ENCODE results near the gene HCFC1R1.

Gene HCFC1R1

DNA sequence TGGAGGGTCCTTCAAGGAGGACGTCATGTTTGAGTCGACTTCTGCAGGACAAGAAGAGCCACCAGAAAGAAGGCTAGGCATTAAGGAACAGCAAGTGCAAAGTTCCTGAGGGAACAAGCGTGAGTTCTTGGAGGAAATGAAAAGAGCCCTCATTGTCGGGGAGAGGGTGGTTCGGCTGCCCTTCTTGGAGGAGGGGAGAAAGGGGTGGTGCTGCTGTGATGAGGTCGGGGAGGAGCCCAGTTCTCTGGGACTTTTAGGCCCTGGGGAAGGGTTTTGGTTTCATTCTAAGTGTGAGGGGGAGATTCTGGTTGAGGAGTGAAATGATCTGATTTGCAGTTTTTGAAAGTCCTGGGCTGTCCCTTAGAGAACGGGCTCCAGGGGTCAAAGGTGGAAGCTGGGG, 8.9 kb upstream of the HCFC1R1 start:
- no peak for DNase-seq

- no peak for DNase-seq
Measured at GRCh38 chr16:3030222-3031212, 6.8 kb upstream of the HCFC1R1 start.

DNA sequence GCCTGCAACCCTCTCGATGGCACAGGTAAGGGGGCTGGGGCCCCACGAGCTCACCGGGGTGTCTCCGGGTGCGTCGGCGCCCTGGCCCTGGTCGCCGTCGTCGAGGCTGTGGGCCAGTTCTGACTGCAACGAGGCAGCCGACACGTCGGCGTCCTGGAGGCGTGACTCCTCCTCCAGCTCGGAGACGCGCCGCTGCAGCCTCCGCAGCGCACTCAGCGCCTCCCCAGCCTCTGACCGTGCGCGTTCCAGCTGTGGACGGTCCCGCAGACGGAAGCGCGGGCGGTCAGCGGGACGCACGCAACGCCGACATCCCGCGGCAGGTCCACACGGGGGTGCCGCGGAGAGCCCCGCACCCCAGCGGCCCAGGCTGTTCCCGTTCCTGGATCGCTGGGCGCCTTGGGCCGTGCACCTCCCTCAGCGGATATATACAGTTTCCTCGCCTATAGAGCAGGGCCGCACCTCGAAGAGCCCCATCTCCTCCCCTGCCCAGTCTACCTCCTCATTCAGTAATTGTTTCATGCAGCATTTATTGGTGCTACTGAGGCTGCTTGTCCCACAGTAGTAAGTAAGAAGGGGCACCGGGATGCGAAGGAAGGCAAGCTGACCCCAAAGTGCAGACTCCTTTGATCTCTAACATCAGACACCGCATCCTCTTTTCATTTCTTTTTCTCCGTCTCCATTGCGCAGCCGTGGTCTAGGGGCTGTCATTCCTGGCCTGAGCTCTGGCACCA, 5.9 kb upstream of the HCFC1R1 start:
- DNase-seq, result no peak

- DNase-seq, result no peak
Measured at GRCh38 chr16:3028716-3029319, 5.1 kb upstream of the HCFC1R1 start.

GRCh38 chr16:3027983-3028715, 4.4 kb upstream of the HCFC1R1 start:
- DNase-seq, result peak; percentile 43

GRCh38 chr16:3027489-3027795, 3.7 kb upstream of the HCFC1R1 start:
- DNase-seq, result no peak

DNA sequence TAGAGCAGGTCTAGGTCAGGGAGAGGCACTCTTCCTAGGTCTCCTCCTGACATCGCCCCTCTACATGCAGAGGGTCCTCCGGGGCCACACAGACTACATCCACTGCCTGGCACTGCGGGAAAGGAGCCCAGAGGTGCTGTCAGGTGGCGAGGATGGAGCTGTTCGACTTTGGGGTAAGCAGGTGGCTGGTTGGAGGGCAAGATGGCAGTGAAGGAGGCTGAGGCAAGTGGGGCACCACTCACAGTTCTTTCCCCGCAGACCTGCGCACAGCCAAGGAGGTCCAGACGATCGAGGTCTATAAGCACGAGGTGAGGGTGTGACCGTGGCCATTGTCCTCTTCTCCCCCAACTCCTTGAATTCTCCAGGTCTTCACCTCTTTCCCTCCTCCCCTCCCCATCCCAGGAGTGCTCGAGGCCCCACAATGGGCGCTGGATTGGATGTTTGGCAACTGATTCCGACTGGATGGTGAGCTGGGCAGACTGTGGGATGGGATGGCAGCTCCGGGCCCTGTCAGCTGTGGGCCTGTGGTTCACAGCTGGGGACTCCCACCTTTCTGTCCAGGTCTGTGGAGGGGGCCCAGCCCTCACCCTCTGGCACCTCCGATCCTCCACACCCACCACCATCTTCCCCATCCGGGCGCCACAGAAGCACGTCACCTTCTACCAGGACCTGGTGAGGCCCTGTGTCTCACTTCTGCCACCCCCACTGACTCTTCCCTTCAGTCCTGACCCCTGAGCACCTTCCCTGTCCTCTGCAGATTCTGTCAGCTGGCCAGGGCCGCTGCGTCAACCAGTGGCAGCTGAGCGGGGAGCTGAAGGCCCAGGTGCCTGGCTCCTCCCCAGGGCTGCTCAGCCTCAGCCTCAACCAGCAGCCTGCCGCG, 3.1 kb upstream of the HCFC1R1 start:
- DNase-seq, result no peak

- no peak for DNase-seq
Measured at GRCh38 chr16:3026003-3026378, 2.2 kb upstream of the HCFC1R1 start.

DNA sequence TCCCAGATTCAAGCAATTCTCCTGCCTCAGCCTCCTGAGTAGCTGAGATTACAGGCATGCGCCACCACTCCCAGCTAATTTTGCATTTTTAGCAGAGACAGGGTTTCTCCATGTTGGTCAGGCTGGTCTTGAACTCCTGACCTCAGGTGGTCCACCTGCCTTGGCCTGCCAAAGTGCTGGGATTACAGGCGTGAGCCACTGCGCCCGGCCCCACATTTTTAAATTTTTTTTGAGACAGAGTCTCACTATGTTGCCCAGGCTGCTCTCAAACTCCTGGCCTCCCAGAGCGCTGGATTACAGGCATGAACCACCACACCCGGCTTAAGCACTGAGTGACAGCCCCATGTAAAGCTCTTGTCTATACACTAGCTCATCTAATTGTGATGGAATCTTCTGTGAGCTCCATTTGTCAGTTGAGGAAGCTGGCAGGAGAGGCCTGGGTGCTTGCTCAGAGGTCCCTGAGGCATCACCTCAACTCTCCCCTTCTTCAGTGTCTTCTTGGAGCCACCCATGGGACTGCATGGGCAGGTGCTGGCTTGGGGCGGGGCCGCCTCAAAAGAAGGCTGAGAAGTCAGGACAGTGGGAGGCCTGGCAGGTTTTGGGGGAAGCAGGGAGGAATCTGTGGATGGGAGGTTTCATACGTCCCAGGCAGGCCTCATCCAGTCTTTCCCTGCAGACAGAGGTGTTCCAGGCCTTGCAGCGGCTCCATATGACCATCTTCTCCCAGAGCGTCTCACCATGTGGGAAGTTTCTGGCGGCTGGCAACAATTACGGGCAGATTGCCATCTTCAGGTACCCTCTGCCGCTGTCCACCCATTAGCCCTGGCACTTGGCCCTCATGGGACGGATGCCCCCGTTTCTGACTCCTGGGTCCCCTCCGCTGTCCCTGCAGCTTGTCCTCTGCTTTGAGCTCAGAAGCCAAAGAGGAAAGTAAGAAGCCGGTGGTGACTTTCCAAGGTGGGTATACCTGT, 1.6 kb upstream of the HCFC1R1 start:
- no peak for DNase-seq

DNA sequence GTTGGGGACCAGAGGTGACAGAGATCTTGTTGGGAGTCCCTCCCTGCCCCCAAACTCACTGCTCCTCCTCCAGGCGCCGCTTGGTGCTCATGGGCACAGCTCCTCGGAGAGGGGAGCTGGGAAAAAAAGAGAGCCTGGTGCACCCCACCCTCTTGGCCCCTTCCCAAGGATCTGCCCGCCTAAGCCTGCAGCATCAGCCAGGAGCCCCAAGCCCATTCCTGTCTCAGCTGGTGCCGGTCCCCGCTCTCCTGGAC, 400 bp downstream of the HCFC1R1 start:
- DNase-seq, result peak; percentile 12

- DNase-seq, result no peak
Measured at GRCh38 chr16:3022684-3023414, 893 bp downstream of the HCFC1R1 start.

GRCh38 chr16:3022208-3022683, 1.5 kb downstream of the HCFC1R1 start:
- no peak for DNase-seq

- no peak for DNase-seq
Measured at GRCh38 chr16:3021449-3022207, 2.1 kb downstream of the HCFC1R1 start.

- no peak for DNase-seq
Measured at GRCh38 chr16:3020604-3021448, 2.9 kb downstream of the HCFC1R1 start.

GRCh38 chr16:3020247-3020603, 3.5 kb downstream of the HCFC1R1 start, which contains the start of gene TNFRSF12A:
Gene TNFRSF12A (plus strand): TSS chr16:3020368. CDS start chr16:3020398, 30 bp downstream.
- peak; percentile 28 for DNase-seq

DNA sequence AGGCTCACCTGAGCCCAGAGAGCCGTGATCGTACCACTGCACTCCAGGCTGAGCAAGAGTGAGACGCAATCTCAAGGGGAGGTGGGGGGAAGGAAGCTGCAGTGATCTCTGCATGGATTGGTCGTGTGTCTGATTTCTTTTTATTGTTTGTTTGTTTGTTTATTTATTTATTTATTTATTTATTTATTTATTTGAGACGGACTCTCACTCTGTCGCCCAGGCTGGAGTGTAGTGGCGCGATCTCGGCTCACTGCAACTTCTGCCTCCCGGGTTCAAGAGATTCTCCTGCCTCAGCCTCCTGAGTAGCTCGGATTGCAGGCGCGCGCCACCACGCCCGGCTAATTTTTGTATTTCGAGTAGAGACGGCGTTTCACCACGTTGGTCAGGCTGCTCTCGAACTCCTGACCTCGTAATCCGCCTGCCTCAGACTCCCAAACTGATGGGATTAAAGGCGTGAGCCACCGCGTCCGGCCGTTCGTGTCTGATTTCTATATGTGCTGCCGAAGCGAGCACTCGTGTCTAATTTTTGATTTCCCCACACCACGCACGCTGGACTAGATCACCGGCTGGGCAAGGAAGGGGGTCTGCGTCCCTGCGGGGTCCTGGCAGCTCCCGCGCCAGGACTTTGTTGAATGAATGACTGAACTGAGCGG, 4.0 kb downstream of the HCFC1R1 start:
- no peak for DNase-seq

GRCh38 chr16:3017794-3018506, 5.8 kb downstream of the HCFC1R1 start, which contains the start of gene CLDN6:
Gene CLDN6 (minus strand): TSS chr16:3018183. CDS start chr16:3016021, 2,162 bp downstream.
- DNase-seq, result peak; percentile 21

Data from NCI-H1694 treated with DMSO at 0.1 percent for 48 hours (cell line).